GM12878 (cell line): Measurements from ENCODE around the gene PRDM1. TPM values are rescaled to one million over a fixed set of nuclear protein-coding genes. Genes with fewer than 3 reads are reported as not detected.

Source experiments
- ATAC-seq: fragments of 200-7000 bp; cut with Tn5 transposase; 3 replicates; pipeline ENCODE4 v1.9.1; 2020; ENCODE audit warnings: mild to moderate bottlenecking, moderate library complexity
- BruUV-seq: library from RNA; stranded (reverse); fragments of 400-500 nt; replicated peaks from 2 replicates; lab custom pipeline; 2021; lab: Mats Ljungman, UMichigan
- CTCF ChIA-PET: fragments of 300-600 bp; sonication (Branson Sonifier 250); formaldehyde crosslinking; extraction: SDS; loops from one replicate; lab custom pipeline; 2021; ENCODE audit warnings: inconsistent platforms; lab: Yijun Ruan, JAX
- POLR2A ChIA-PET: fragments of 350-600 bp; formaldehyde crosslinking; extraction: SDS; loops from one replicate; lab custom pipeline; 2021; ENCODE audit warnings: inconsistent platforms; lab: Charles Lee
- RAD21 ChIA-PET: fragments of 300-600 bp; sonication (Branson Sonifier 250); formaldehyde crosslinking; loops from one replicate; lab custom pipeline; 2023; ENCODE audit warnings: antibody characterized with exemption; ENCODE audit not compliant: unreplicated experiment; lab: Charles Lee
- SMC1A ChIA-PET: fragments of 300-600 bp; sonication (Branson Sonifier 250); formaldehyde crosslinking; loops from one replicate; lab custom pipeline; 2023; ENCODE audit not compliant: unreplicated experiment, uncharacterized antibody; lab: Charles Lee
- DNase-seq: peaks from one replicate; pipeline ENCODE4 v3.0.0-alpha.2; 2011; ENCODE audit warnings: low read depth, low spot score
- FAIRE-seq: peaks from 3 replicates; lab custom pipeline; 2011; peaks lifted over from hg19 to GRCh38; lab: Jason Lieb, UNC
- H2AFZ ChIP-seq: 2 replicates; pipeline ENCODE4 v1.6.0; 2011; ENCODE audit warnings: low read depth, low read length, control low read depth; ENCODE audit not compliant: control insufficient read depth
- H3K27ac ChIP-seq: 2 replicates; pipeline ENCODE4 v1.5.1; 2011; ENCODE audit warnings: control low read depth; ENCODE audit not compliant: control insufficient read depth, insufficient read depth
- H3K27me3 ChIP-seq, 2 experiments: replicated peaks in 1 of 2; 2 replicates each; pipeline versions ENCODE4 v1.6.0 to v1.6.1; 2011; ENCODE audit warnings: low read length in 1 of 2; ENCODE audit not compliant: control insufficient read depth in 2 of 2, insufficient read depth in 2 of 2
- H3K36me3 ChIP-seq, 2 experiments: 2 replicates each; pipeline ENCODE4 v1.5.1; 2011; ENCODE audit warnings: low read length in 1 of 2; ENCODE audit not compliant: control insufficient read depth in 2 of 2, insufficient read depth in 2 of 2
- H3K4me1 ChIP-seq: 2 replicates; pipeline ENCODE4 v1.6.1; 2011; ENCODE audit warnings: mild to moderate bottlenecking, low read length, moderate library complexity, mixed read lengths; ENCODE audit not compliant: control insufficient read depth, insufficient read depth
- H3K4me2 ChIP-seq: 2 replicates; pipeline ENCODE4 v1.6.0; 2011; ENCODE audit warnings: control low read depth; ENCODE audit not compliant: control insufficient read depth, insufficient read depth
- H3K4me3 ChIP-seq: fragments of 200-600 bp; sonication (generic); 2 replicates; pipeline ENCODE4 v1.5.1; 2016
- H3K79me2 ChIP-seq: 2 replicates; pipeline ENCODE4 v1.6.0; 2011; ENCODE audit warnings: low read length; ENCODE audit not compliant: control insufficient read depth, insufficient read depth
- H3K9ac ChIP-seq: 2 replicates; pipeline ENCODE4 v1.8.0; 2011; ENCODE audit warnings: low read length, control low read depth, mixed read lengths; ENCODE audit not compliant: control insufficient read depth, insufficient read depth
- H3K9me3 ChIP-seq: replicated peaks from 3 replicates; pipeline ENCODE4 v1.5.1; 2011; ENCODE audit warnings: mild to moderate bottlenecking, low read length; ENCODE audit not compliant: control insufficient read depth, insufficient read depth
- H4K20me1 ChIP-seq: 2 replicates; pipeline ENCODE4 v1.6.0; 2011; ENCODE audit not compliant: control insufficient read depth, insufficient read depth
- BHLHE40 ChIP-seq, 2 experiments: fragments of 450-650 bp in 1 of 2; IDR thresholded peaks; 2 replicates each; pipeline ENCODE4 v1.6.1; 2011 to 2017; ENCODE audit warnings: low read depth in 2 of 2, borderline replicate concordance in 1 of 2, improper control_type of control experiment in 1 of 2, low read length in 1 of 2, mild to moderate bottlenecking in 1 of 2
- BMI1 ChIP-seq: fragments of 450-650 bp; IDR thresholded peaks from 2 replicates; pipeline ENCODE4 v1.6.1; 2016; ENCODE audit warnings: mild to moderate bottlenecking, moderate library complexity, borderline replicate concordance
- CBFB ChIP-seq: IDR thresholded peaks from 2 replicates; pipeline ENCODE4 v1.6.1; 2016; ENCODE audit warnings: antibody characterized with exemption, low read depth
- CEBPB ChIP-seq, 2 experiments: fragments of 150-350 bp in 1 of 2; IDR thresholded peaks; 2 replicates each; pipeline ENCODE4 v1.6.1; 2012 to 2014; ENCODE audit warnings: low read depth in 2 of 2, low read length in 2 of 2, borderline replicate concordance in 1 of 2, inconsistent platforms in 1 of 2
- EED ChIP-seq: sonication (generic); IDR thresholded peaks from 2 replicates; pipeline ENCODE4 v1.6.1; 2016; ENCODE audit warnings: antibody characterized with exemption, low read depth
- EGR1 ChIP-seq, 2 experiments: IDR thresholded peaks; 1 replicate in 1 of 2; 2 replicates in 1 of 2; pipeline ENCODE4 v1.6.1; 2011 to 2012; ENCODE audit warnings: low read depth in 2 of 2, low read length in 2 of 2, borderline replicate concordance in 1 of 2, mild to moderate bottlenecking in 1 of 2, moderate library complexity in 1 of 2
- IKZF2 ChIP-seq, 2 experiments: fragments of 450-650 bp; IDR thresholded peaks; 2 replicates each; pipeline ENCODE4 v1.6.1; 2017; ENCODE audit warnings: mild to moderate bottlenecking in 2 of 2, moderate library complexity in 2 of 2
- MEF2B ChIP-seq: fragments of 450-650 bp; IDR thresholded peaks from 2 replicates; pipeline ENCODE4 v1.6.1; 2018; ENCODE audit warnings: mild to moderate bottlenecking, moderate library complexity; ENCODE audit not compliant: partially characterized antibody, poor library complexity, severe bottlenecking
- NFXL1 ChIP-seq: fragments of 450-650 bp; IDR thresholded peaks from 2 replicates; pipeline ENCODE4 v1.6.1; 2017; ENCODE audit warnings: antibody characterized with exemption, mild to moderate bottlenecking, borderline replicate concordance
- NFYB ChIP-seq: IDR thresholded peaks from 2 replicates; pipeline ENCODE4 v1.6.1; 2011; ENCODE audit warnings: low read depth, mild to moderate bottlenecking, low read length, improper control_type of control experiment, moderate library complexity; ENCODE audit not compliant: insufficient read depth
- NR2F1 ChIP-seq: fragments of 450-650 bp; conservative IDR thresholded peaks from 2 replicates; pipeline ENCODE4 v1.6.1; 2017; ENCODE audit warnings: mild to moderate bottlenecking
- POLR2AphosphoS5 ChIP-seq: IDR thresholded peaks from 2 replicates; pipeline ENCODE4 v1.6.1; 2011; ENCODE audit warnings: mild to moderate bottlenecking, low read length, inconsistent platforms
- POU2F2 ChIP-seq: IDR thresholded peaks from 3 replicates; pipeline ENCODE4 v1.6.1; 2011; ENCODE audit warnings: low read depth, mild to moderate bottlenecking, low read length, borderline replicate concordance
- RCOR1 ChIP-seq: conservative IDR thresholded peaks from 2 replicates; pipeline ENCODE4 v1.6.1; 2012; ENCODE audit warnings: low read depth, low read length, improper control_type of control experiment
- RUNX3 ChIP-seq: IDR thresholded peaks from 2 replicates; pipeline ENCODE4 v1.6.1; 2012; ENCODE audit warnings: low read length, inconsistent platforms
- SMC3 ChIP-seq: IDR thresholded peaks from 2 replicates; pipeline ENCODE4 v1.6.1; 2011; ENCODE audit warnings: low read length, improper control_type of control experiment, borderline replicate concordance
- TARDBP ChIP-seq: IDR thresholded peaks from 2 replicates; pipeline ENCODE4 v1.6.1; 2016; ENCODE audit warnings: borderline replicate concordance
- TCF12 ChIP-seq: IDR thresholded peaks from 2 replicates; pipeline ENCODE4 v1.6.1; 2011; ENCODE audit warnings: low read depth, mild to moderate bottlenecking, low read length
- WGBS: methylation state at CpG from one replicate; pipeline ENCODE4 v1.1.6; 2016; ENCODE audit warnings: low lambda C conversion rate; ENCODE audit not compliant: insufficient replicate concordance, insufficient coverage; ENCODE audit errors: missing lambda C conversion rate; 5-methylcytosine and 5-hydroxymethylcytosine counted together
- in situ Hi-C: fragments of 300-500 bp; cut with MboI; formaldehyde crosslinking; loops from 9 replicates; pipeline ENCODE4 v1.14.3; 2018; ENCODE audit warnings: mixed read lengths
- intact Hi-C: fragments of 100-400 bp; cut with micrococcal nuclease; formaldehyde crosslinking; loops from one replicate; pipeline ENCODE4 v1.14.2; 2022; ENCODE audit not compliant: unreplicated experiment
- polyA plus RNA-seq, 11 experiments: library from polyadenylated mRNA; depleted of rRNA in 4 of 11; unstranded in 6 of 11; stranded (reverse) in 5 of 11; fragments of >200 nt; fragmentation: Nextera tagmentation in 4 of 11; fragmentation: Illumina TruSeq in 1 of 11; extraction: Ambion mirVana in 4 of 11; extraction: Trizol in 1 of 11; gene quantifications; 1 replicate in 1 of 11; 2 replicates in 10 of 11; pipeline versions ENCODE4 v1.2.1 to v1.2.3, GENCODE V29; 2011 to 2016; ENCODE audit warnings: inconsistent platforms in 2 of 11, missing spikeins in 2 of 11, low read depth in 1 of 11
- total RNA-seq, 4 experiments: library from RNA; depleted of rRNA in 3 of 4; stranded (reverse); fragments of >200 nt in 3 of 4; fragmentation: Illumina TruSeq in 1 of 4; extraction: Trizol in 1 of 4; gene quantifications; 2 replicates each; pipeline versions ENCODE4 v1.2.1 to v1.2.3, GENCODE V29; 2013 to 2021
- TF ChIP-seq, protein P1 (sequence below): IDR thresholded peaks from 2 replicates; pipeline ENCODE4 v1.6.1; 2012; ENCODE audit warnings: mild to moderate bottlenecking, low read depth, low read length
- TF ChIP-seq, protein P2 (sequence below): fragments of 450-650 bp; IDR thresholded peaks from 2 replicates; pipeline ENCODE4 v1.6.1; 2017; ENCODE audit warnings: borderline replicate concordance

PRDM1 gene
- total and polyA plus RNA-seq, 10 of the 15 experiments (the other 5 are each of a cell fraction or from before 2014, with no cell fraction given): 1.9 to 15.8 (median 4.1) TPM

DNA sequence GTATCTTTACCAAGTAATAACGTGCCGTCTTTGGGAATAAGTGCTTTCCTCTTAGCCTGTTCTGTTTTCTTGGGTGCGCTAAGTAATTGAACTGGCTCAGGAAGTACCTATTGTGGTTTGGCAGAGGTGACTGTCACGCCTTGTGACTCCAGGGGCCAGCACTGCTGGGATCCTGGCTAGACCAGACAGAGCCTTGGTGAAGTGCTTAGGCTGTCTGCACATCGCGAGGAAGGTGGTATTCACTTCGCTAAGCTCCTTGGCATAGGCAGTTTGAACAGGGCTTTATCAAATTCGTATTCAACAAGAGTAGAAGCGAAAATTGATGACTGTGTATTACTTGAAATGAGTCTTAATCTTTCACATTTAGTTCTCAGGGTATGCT is 17.6 kb downstream of the PRDM1 start (continued):
- TF ChIP-seq BHLHE40 (IDR thresholded peaks at IDR 0.05; ENCODE audit: borderline replicate concordance in 1 of 2, low read depth in 2 of 2, low read length in 1 of 2) (peak in 1 of 2 experiments; percentile 56; a peak in 1 of 4 replicates), NR2F1 (0 out of 2 replicates have a peak, but pooled peaks have one; percentile 31), CBFB (peak; percentile 51; the same call in 1 of the 2 replicates), RUNX3 (peak; percentile 84)
- TF ChIP-seq, protein P1, sequence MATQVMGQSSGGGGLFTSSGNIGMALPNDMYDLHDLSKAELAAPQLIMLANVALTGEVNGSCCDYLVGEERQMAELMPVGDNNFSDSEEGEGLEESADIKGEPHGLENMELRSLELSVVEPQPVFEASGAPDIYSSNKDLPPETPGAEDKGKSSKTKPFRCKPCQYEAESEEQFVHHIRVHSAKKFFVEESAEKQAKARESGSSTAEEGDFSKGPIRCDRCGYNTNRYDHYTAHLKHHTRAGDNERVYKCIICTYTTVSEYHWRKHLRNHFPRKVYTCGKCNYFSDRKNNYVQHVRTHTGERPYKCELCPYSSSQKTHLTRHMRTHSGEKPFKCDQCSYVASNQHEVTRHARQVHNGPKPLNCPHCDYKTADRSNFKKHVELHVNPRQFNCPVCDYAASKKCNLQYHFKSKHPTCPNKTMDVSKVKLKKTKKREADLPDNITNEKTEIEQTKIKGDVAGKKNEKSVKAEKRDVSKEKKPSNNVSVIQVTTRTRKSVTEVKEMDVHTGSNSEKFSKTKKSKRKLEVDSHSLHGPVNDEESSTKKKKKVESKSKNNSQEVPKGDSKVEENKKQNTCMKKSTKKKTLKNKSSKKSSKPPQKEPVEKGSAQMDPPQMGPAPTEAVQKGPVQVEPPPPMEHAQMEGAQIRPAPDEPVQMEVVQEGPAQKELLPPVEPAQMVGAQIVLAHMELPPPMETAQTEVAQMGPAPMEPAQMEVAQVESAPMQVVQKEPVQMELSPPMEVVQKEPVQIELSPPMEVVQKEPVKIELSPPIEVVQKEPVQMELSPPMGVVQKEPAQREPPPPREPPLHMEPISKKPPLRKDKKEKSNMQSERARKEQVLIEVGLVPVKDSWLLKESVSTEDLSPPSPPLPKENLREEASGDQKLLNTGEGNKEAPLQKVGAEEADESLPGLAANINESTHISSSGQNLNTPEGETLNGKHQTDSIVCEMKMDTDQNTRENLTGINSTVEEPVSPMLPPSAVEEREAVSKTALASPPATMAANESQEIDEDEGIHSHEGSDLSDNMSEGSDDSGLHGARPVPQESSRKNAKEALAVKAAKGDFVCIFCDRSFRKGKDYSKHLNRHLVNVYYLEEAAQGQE: no peak

DNA sequence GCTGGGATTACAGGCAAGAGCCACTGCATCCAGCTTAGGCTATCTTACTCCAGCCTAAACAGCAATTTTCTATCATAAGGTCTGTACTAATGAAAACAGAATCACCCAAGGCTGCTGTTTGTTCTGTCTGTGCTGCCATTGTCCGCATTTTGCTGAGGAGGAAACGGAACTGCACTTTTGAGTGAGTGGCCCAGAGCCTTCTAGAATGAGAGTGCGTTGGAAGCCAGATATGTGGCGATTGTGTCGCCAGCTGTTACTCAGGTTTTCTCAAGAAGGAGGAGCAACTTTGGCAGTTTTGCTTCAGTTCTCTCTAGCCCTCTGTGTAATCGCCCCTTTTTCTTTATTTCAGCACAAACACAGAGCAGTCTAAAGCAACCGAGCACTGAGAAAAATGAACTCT is 18.3 kb downstream of the PRDM1 start:
- Histone ChIP-seq H3K27me3 (no peaks in the 10 kb centered on the region; a peak in 1 of 4 replicates), H3K27ac (no peak overlapping the region), H3K4me3 (no peak overlapping the region), H3K36me3 (peaks cover 5 to 27% of the 10 kb centered on the region in 2 experiments), H4K20me1 (peaks cover 5% of the 10 kb centered on the region), H3K79me2 (peaks cover 25% of the 10 kb centered on the region), H3K9me3 (no peaks in the 10 kb centered on the region; the same call in 2 of the 3 replicates), H3K9ac (no peak overlapping the region), H2AFZ (no peak overlapping the region), H3K4me2 (no peak overlapping the region; the same call in 1 of the 2 replicates), H3K4me1 (peaks cover 43% of the 10 kb centered on the region)
- ChIA-PET SMC1A (interaction anchor here (0.7 to 3.4 kb wide), 7 partner anchors 15 to 118 kb away, joined by 3 to 22 read pairs (median 11); no protein-coding TSS in a partner anchor), CTCF (interaction anchor here (2.0 kb wide), 2 partner anchors 15 to 119 kb away, joined by 7 to 12 read pairs; no protein-coding TSS in a partner anchor), POLR2A (no interaction called here), RAD21 (interaction anchor here (0.7 to 2.8 kb wide), 4 partner anchors 34 to 120 kb away, joined by 3 to 22 read pairs (median 4); no protein-coding TSS in a partner anchor)
- BruUV-seq: no TSS peak
- intact Hi-C loops (loop anchor here (5.0 kb wide), 1 partner anchor 457 kb away; no protein-coding TSS in a partner anchor), in situ Hi-C loops (loop anchor here (10.0 kb wide), 1 partner anchor 60 kb away; no protein-coding TSS in a partner anchor)
- ATAC-seq (no peak), FAIRE-seq (no peak), DNase-seq (no peak)
- WGBS: 65% methylated on average over 7 of the region's 7 CpGs
- TF ChIP-seq CEBPB (IDR thresholded peaks at IDR 0.05; ENCODE audit: borderline replicate concordance in 1 of 2, low read depth in 2 of 2, low read length in 2 of 2): no peak
- TF ChIP-seq BMI1: no peak
- no peak for TF ChIP-seq IKZF2 (IDR thresholded peaks at IDR 0.05)
- no peak for TF ChIP-seq EGR1 (IDR thresholded peaks at IDR 0.05; ENCODE audit: borderline replicate concordance in 1 of 2, low read depth in 2 of 2, low read length in 2 of 2)
- no peak for TF ChIP-seq POLR2AphosphoS5
- TF ChIP-seq TARDBP: no peak
- TF ChIP-seq NFXL1: no peak
- no peak for TF ChIP-seq RCOR1
- TF ChIP-seq, protein P2, sequence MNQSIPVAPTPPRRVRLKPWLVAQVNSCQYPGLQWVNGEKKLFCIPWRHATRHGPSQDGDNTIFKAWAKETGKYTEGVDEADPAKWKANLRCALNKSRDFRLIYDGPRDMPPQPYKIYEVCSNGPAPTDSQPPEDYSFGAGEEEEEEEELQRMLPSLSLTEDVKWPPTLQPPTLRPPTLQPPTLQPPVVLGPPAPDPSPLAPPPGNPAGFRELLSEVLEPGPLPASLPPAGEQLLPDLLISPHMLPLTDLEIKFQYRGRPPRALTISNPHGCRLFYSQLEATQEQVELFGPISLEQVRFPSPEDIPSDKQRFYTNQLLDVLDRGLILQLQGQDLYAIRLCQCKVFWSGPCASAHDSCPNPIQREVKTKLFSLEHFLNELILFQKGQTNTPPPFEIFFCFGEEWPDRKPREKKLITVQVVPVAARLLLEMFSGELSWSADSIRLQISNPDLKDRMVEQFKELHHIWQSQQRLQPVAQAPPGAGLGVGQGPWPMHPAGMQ: no peak
- TF ChIP-seq POU2F2: no peak
- no peak for TF ChIP-seq TCF12
- TF ChIP-seq EED: no peak
- no peak for TF ChIP-seq NFYB
- TF ChIP-seq MEF2B: no peak
- TF ChIP-seq SMC3: no peak
